GM19193 (cell line): Measurements from ENCODE around the gene RIPOR1.

Source experiments
- POLR2A ChIP-seq: IDR thresholded peaks from 4 replicates; pipeline ENCODE4 v1.6.1; 2011; ENCODE audit not compliant: insufficient read depth, insufficient read length; ENCODE audit errors: extremely low read depth

The RIPOR1 gene

GRCh38 chr16:67560827-67561342 is 32.3 kb downstream of the RIPOR1 start:
- no peak for TF ChIP-seq POLR2A

DNA sequence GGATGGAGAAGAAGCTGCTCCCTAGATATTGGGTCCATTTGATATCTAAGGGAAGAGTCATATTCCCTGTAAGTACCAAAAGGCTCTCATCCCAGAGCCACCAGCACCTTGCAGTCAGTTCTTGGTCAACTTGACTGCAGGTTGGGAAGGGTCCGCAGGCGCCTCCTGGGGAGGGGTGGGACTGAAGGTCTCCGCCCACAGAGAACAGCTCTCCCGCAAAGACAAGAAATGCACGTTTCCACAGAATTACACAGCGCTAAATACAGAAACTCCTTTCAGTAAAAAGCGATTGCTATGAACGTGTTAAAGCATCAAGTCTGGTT is 32.8 kb downstream of the RIPOR1 start:
- TF ChIP-seq POLR2A, result no peak

- peak; percentile 81 for TF ChIP-seq POLR2A
Measured at GRCh38 chr16:67561824-67562525, 33.3 kb downstream of the RIPOR1 start.

GRCh38 chr16:67562526-67562917 is 33.9 kb downstream of the RIPOR1 start, which contains the start of gene CTCF:
Gene CTCF, plus strand, starts transcription at chr16:67562526. Its CDS starts 48,307 bp downstream, at chr16:67610833.
- TF ChIP-seq POLR2A, result peak; percentile 65

DNA sequence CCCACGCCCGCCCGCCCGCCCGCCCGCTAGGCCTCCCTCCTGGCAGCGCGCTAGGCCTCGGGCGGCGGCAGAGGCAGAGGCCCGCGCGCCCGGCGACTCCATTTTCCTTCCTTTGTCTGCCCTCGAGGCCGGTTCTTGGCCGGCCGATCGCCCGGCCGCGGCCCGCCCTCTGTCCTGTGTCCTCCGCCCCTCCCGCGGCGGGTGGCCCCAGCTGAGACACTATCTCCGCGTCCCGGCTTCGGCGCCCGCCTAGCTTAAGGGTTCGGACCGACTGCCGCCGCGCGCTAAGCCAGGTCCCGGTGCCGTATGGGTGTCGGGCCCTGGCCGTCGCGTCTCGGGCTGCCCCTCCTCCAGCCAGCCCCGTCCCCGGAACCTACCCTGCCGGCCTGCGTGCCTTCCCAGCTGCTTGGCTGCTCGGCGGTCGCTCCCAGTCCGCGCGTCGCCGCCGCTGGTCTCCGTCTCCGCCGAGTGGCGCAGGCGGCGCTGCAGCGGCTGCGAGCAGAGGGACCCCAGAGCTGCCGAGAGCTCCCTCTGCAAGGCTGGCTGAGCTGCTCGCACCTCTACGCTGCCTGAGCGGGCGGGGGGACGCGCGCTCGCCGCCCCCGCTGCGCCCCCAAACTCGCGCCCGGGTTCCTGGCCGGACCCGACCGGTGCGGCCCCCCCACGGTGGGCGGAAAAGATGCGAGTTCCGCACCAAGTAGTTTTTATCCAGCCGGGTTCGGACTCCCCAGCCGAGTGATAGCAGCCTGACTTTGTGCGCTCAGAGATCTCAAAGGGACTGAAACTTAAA is 34.5 kb downstream of the RIPOR1 start:
- TF ChIP-seq POLR2A, result peak; percentile 67

GRCh38 chr16:67563708-67564468 is 35.3 kb downstream of the RIPOR1 start:
- TF ChIP-seq POLR2A, result no peak

- no peak for TF ChIP-seq POLR2A
Measured at GRCh38 chr16:67565470-67566100, 37.0 kb downstream of the RIPOR1 start.

DNA sequence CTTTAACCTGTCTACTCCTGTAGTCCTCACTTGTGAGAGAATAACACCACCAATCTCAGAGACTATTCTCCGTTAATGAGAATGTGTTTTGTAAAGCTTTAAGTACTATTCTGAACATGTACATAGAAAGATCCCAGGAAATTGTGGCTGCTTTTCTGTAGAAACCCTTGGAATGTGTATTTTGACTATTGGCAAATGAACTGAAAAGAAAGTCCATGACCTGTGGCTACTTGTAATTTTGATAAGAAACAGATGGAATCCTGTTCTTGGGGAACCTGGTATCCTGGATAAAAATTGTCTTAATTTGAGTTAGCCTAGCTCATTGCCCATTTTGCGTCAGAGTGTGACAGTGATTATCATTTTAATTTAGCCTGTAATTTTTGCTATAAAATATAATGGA is 42.8 kb downstream of the RIPOR1 start:
- TF ChIP-seq POLR2A, result no peak

DNA sequence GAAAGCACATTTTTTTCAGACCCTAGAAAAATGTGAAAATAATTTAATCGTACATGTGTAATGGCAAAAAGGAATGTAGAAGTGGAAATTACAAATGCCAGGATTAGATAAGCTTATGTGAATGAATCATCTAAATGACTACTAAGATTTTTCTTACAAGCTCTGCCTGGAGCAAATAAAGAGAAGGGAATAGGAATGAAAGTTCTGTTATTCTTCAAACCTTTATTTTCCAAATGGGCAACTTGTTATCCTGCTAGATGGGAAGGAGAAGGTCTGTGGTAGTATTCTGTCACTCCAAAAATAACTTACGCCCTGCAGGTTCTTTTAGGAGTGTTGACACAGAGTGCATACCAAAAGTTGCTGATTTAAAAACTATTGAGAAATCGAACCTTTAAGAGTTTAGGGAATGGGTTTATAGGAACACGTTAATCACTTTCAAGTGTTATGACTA is 43.4 kb downstream of the RIPOR1 start:
- TF ChIP-seq POLR2A, result no peak

GRCh38 chr16:67579686-67580085 is 51.1 kb downstream of the RIPOR1 start:
- no peak for TF ChIP-seq POLR2A

GRCh38 chr16:67580202-67580601 is 51.6 kb downstream of the RIPOR1 start:
- no peak for TF ChIP-seq POLR2A

- no peak for TF ChIP-seq POLR2A
Measured at GRCh38 chr16:67593288-67593687, 64.7 kb downstream of the RIPOR1 start.

GRCh38 chr16:67593701-67594100 is 65.1 kb downstream of the RIPOR1 start:
- TF ChIP-seq POLR2A, result no peak

DNA sequence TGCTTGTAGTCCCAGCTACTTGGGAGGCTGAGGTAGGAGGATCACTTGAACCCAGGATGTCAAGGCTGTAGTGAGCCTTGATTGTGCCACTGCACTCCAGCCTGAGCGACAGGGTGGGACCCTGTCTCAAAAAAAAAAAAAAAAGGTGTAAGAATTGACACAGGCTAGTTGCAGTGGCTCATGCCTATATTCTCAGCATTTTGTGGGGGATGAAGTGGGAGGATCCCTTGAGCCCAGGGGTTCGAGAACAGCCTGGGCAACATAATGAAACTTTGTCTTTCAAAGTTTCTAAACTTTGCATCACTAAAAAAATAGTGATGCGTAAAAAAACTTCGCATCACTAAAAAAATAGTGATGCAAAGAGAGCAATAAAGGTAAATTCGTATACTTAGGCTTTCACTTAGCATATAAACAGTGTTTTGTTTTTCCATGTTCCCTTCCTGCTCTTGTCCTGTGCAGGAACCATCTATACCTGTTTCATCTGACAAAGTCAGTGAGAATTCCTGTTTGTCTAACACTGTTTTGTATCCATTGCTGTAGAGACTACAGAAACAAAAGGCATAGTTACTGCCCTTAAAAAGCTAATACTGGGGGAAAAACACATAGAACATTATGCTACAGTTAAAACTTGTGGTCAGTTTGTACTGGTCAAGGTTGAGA is 65.8 kb downstream of the RIPOR1 start:
- no peak for TF ChIP-seq POLR2A

GRCh38 chr16:67594956-67595355 is 66.3 kb downstream of the RIPOR1 start:
- TF ChIP-seq POLR2A, result no peak
